GM12801 (cell line): ENCODE data around the gene RBP3.

ENCODE experiments used
- TF ChIP-seq, protein P1 (sequence below): IDR thresholded peaks from one replicate; pipeline ENCODE4 v1.5.1; 2011; ENCODE audit warnings: control low read depth; ENCODE audit not compliant: insufficient read length; ENCODE audit errors: extremely low read depth

Gene RBP3

DNA sequence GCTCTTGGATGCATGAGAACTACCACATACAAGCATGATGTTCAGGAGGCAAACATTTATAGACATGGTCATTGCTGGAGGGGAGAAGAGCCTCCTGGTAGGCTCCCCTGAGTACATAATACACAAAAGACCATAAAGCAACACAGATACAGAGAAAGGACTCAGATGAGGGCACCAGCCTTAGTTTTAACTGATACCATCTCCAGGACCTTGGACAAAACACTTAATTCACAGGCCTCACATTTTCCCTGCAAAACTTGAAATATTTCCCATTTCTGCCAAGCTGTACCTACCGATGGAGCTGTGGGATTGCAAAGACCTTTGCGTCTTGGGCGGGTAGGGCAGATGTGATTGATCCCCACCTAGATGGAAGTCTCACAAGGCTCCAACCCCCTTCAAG lies 52.6 kb downstream of the RBP3 start:
- TF ChIP-seq, protein P1, sequence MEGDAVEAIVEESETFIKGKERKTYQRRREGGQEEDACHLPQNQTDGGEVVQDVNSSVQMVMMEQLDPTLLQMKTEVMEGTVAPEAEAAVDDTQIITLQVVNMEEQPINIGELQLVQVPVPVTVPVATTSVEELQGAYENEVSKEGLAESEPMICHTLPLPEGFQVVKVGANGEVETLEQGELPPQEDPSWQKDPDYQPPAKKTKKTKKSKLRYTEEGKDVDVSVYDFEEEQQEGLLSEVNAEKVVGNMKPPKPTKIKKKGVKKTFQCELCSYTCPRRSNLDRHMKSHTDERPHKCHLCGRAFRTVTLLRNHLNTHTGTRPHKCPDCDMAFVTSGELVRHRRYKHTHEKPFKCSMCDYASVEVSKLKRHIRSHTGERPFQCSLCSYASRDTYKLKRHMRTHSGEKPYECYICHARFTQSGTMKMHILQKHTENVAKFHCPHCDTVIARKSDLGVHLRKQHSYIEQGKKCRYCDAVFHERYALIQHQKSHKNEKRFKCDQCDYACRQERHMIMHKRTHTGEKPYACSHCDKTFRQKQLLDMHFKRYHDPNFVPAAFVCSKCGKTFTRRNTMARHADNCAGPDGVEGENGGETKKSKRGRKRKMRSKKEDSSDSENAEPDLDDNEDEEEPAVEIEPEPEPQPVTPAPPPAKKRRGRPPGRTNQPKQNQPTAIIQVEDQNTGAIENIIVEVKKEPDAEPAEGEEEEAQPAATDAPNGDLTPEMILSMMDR, result no peak

DNA sequence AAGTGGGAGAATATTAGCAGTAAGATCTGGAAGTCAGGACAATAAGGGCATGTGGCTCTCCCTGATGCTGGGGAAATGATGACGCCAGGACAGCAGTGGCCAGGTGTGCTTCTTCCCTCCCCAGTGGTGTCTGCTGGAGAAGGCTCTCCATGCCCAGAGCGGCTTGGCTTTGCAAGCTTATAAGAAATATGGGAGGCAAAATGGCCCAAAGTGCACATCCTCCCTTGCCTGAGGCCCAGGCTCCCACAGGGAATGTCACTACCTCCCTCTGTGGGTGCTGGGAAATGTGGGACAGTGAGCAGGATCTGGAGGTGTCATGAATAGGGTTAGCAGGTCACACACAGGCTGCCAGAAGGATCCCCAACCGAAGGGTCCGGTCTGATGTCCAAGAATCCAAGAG lies 53.0 kb downstream of the RBP3 start:
- TF ChIP-seq, protein P1, result no peak

- TF ChIP-seq, protein P1, result no peak
Measured at GRCh38 chr10:47401874-47402640, 53.9 kb downstream of the RBP3 start.

- TF ChIP-seq, protein P1, result no peak
Measured at GRCh38 chr10:47402641-47403301, 54.6 kb downstream of the RBP3 start.

- TF ChIP-seq, protein P1, result no peak
Measured at GRCh38 chr10:47403446-47404318, 55.5 kb downstream of the RBP3 start.

GRCh38 chr10:47404446-47404845 lies 56.3 kb downstream of the RBP3 start:
- TF ChIP-seq, protein P1, result no peak

DNA sequence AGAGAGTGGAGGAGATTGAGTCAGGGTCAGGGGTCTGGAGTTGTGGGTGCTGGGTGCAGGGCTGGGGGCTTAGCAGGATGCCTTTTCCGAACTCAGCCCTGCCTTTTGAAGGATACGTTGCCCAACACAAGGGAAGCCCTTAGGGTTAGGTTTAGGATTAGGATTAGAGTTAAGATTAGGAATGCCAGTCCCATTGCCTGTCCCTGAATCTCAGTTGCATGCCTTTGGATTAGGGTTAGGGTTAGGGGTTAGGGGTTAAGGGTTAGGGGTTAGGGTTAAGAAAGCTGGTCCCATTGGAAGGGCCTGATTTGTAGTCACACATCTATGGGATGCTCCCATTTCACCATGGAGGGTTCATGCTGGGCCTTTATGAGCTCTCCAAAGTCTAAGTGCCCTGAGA lies 56.8 kb downstream of the RBP3 start:
- TF ChIP-seq, protein P1, result no peak
